Erythroblast (primary cell): ENCODE data around the gene TNFRSF13B.

Source experiments
- GATA1 ChIP-seq: IDR thresholded peaks from 2 replicates; pipeline ENCODE4 v1.6.1; 2011; ENCODE audit warnings: low read depth, mild to moderate bottlenecking, control low read depth, low read length, moderate library complexity
- POLR2A ChIP-seq: IDR thresholded peaks from 2 replicates; pipeline ENCODE4 v1.6.1; 2011; ENCODE audit warnings: mild to moderate bottlenecking, low read length

DNA sequence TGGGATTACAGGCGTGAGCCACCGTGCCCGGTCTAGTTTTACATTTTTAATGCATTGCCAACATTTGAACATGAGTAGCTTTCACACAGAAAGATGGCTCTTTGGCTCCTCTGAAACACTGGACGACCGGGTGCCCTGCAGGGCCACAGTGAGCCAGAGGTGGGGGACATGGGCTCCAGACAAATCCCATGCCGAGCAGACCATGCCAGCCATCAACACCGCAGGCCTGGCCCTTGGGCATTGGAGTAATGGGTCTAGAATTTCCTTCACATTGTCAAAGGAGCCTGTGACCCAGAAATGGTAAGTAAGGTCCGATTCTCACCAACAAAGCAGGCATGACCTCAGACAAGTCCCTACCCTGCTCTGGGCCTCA lies 48.9 kb upstream of the TNFRSF13B start:
- TF ChIP-seq POLR2A (no peak), GATA1 (no peak)
